Activated T-cell treated with anti-CD3 and anti-CD28 coated beads, Interleukin-2, amount 50 U/mL, for 72 hours (primary cell): Measurements from ENCODE around the gene PSMD10. TPM values are rescaled to one million over a fixed set of nuclear protein-coding genes. Genes with fewer than 3 reads are reported as not detected.

Experiments used
- ATAC-seq, 2 donors: fragments of 150-1000 bp; cut with Tn5 transposase; replicated peaks in 1 of 2; 2 replicates each; pipeline ENCODE4 v1.10.0; 2021; ENCODE audit warnings: moderate library complexity in 2 of 2, mild to moderate bottlenecking in 1 of 2
- DNase-seq, 2 donors: peaks; one replicate each; pipeline ENCODE4 v3.0.0; 2021 to 2022; ENCODE audit warnings: mixed read lengths in 1 of 2
- H3K27ac Mint-ChIP-seq: one replicate; pipeline ENCODE4 v1.8.0; 2022; ENCODE audit warnings: mild to moderate bottlenecking, moderate library complexity, mixed read lengths
- H3K27me3 Mint-ChIP-seq: one replicate; pipeline ENCODE4 v1.8.0; 2022; ENCODE audit warnings: low read depth, mixed read lengths
- H3K36me3 Mint-ChIP-seq, 2 donors: one replicate each; pipeline ENCODE4 v1.8.0; 2022; ENCODE audit warnings: mixed read lengths in 2 of 2, mild to moderate bottlenecking in 1 of 2; ENCODE audit not compliant: insufficient read depth in 2 of 2
- H3K4me1 Mint-ChIP-seq: one replicate; pipeline ENCODE4 v1.8.0; 2022; ENCODE audit warnings: low read depth, mixed read lengths
- H3K4me3 Mint-ChIP-seq, 2 donors: one replicate each; pipeline ENCODE4 v1.8.0; 2022; ENCODE audit warnings: mild to moderate bottlenecking in 2 of 2, mixed read lengths in 2 of 2, moderate library complexity in 2 of 2
- H3K9me3 Mint-ChIP-seq, 2 donors: one replicate each; pipeline ENCODE4 v1.8.0; 2022; ENCODE audit warnings: mixed read lengths in 2 of 2
- total RNA-seq, 2 donors: library from RNA; stranded (reverse); gene quantifications; one replicate each; pipeline ENCODE4 v1.2.3, GENCODE V29; 2022

PSMD10 gene
- 10 to 100 TPM; 36.1 to 38.9 TPM for total RNA-seq

GRCh38 chrX:108091264-108091877 lies at the start of gene PSMD10, which contains the start of gene ATG4A:
Gene PSMD10 (minus strand): TSS chrX:108091542. CDS start chrX:108091520, 22 bp downstream.
Gene ATG4A (plus strand): TSS chrX:108091778. CDS start chrX:108091827, 49 bp downstream.
- DNase-seq (peak; percentile 87 to 91), ATAC-seq (peak; percentile 96)
- H3K36me3 Mint-ChIP-seq: no peaks in the 10 kb centered on the region
- no peak within 1 kb of the TSS for H3K27ac Mint-ChIP-seq
- no peak within 1 kb of the TSS for H3K4me3 Mint-ChIP-seq
- no peaks in the 10 kb centered on the region for H3K4me1 Mint-ChIP-seq
- H3K9me3 Mint-ChIP-seq: no peaks in the 10 kb centered on the region
- H3K27me3 Mint-ChIP-seq: no peaks in the 10 kb centered on the region

- DNase-seq (no peak), ATAC-seq (no peak)
- Mint-ChIP-seq H3K4me3 (no peak overlapping the region), H3K9me3 (no peaks in the 10 kb centered on the region), H3K36me3 (peaks cover 0 to 2% of the 10 kb centered on the region in 2 donors), H3K4me1 (no peaks in the 10 kb centered on the region), H3K27ac (no peak overlapping the region), H3K27me3 (peaks cover 6% of the 10 kb centered on the region)
Measured at GRCh38 chrX:108138814-108139702, 47.7 kb upstream of the PSMD10 start.

DNA sequence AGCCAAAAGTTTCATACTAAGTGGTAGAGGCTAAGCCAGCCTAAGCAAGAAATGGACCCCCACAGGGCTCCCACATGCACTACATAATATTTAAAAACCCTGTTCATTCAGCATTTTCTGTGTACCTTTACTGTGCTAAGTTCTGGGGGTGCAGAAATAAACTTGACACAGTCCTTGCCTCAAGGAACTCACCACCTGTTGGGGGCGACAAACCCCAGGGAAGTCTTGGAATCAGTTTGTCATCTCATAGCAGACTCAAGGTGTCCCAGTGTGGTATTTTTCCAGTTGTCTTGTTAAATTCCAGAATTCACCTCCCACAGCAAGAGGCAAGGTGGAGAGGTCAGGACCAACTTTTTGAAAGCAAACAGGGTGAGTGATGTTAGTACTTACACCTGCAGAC lies 43.4 kb upstream of the PSMD10 start:
- H3K4me1 Mint-ChIP-seq: no peaks in the 10 kb centered on the region
- H3K27ac Mint-ChIP-seq: no peak overlapping the region
- no peak overlapping the region for H3K4me3 Mint-ChIP-seq
- H3K36me3 Mint-ChIP-seq: peaks cover 2 to 3% of the 10 kb centered on the region in 2 donors
- H3K27me3 Mint-ChIP-seq: peaks cover 18% of the 10 kb centered on the region
- DNase-seq (no peak), ATAC-seq (no peak)
- no peaks in the 10 kb centered on the region for H3K9me3 Mint-ChIP-seq

DNA sequence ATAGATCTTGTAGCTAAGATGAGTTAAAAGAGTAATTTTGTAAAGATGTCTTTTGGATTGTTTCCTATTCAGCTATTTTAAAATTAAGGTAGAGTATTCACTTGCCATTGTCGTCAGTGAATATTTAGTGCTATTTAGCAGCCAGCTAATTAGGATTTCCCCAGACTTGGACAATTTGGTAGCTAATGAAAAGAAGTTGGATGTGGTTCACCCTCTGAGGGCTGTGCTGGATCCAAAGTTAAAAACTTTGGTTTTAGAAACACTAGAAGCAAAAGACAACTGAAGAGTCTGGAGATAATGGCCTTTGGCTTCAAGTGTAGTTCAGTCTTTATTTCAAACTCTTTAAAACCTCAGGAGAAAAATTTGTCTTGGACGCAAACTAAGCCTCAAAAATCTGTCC lies 41.5 kb upstream of the PSMD10 start:
- Mint-ChIP-seq H3K27me3 (peaks cover 18% of the 10 kb centered on the region), H3K4me1 (no peaks in the 10 kb centered on the region), H3K4me3 (no peak overlapping the region), H3K36me3 (peaks cover 0 to 3% of the 10 kb centered on the region in 2 donors), H3K27ac (no peak overlapping the region), H3K9me3 (no peaks in the 10 kb centered on the region)
- ATAC-seq (no peak), DNase-seq (no peak)

DNA sequence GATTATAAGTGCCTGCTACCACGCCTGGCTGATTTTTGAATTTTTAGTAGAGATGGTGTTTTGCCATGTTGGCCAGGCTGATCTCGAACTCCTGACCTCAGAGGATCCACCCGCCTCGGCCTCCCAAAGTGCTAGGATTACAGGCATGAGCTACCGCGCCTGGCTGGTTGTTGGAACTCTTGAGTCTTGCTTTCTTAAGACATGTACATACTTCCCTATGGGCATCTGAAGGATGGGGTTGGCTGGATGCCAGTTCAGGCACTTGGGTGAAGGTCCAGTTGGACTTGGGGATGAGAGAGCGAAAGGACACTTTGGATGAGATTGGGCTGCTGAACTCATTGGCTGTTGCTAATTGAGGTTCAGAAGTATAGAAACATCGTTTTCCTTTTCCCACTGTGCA lies 40.7 kb upstream of the PSMD10 start:
- ATAC-seq: no peak
- DNase-seq: no peak
- H3K9me3 Mint-ChIP-seq: no peaks in the 10 kb centered on the region
- H3K27ac Mint-ChIP-seq: no peak overlapping the region
- peaks cover 0 to 3% of the 10 kb centered on the region in 2 donors for H3K36me3 Mint-ChIP-seq
- H3K27me3 Mint-ChIP-seq: peaks cover 18% of the 10 kb centered on the region
- H3K4me1 Mint-ChIP-seq: no peaks in the 10 kb centered on the region
- no peak overlapping the region for H3K4me3 Mint-ChIP-seq

DNA sequence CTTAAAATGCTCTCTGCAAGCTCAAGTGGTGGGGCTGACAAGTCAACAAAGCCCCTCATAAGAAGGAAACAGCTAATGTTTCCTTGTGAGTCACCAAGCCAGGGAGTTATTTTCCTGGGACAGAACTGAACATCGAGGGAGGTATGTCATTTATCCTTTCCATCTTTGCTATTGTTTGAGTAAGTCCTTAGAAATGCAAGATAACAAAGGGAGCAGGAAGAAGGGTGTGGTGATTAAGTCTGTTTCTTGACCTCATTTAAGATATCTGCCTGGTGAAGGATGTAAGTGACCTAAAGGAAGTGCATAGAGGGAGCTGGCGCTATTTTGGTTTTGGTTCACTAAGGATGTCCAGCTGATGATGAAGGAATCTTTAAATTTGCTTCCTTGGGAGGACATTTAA lies 40.1 kb upstream of the PSMD10 start:
- no peak overlapping the region for H3K4me3 Mint-ChIP-seq
- H3K4me1 Mint-ChIP-seq: no peaks in the 10 kb centered on the region
- peaks cover 0 to 3% of the 10 kb centered on the region in 2 donors for H3K36me3 Mint-ChIP-seq
- H3K27me3 Mint-ChIP-seq: peaks cover 18% of the 10 kb centered on the region
- no peaks in the 10 kb centered on the region for H3K9me3 Mint-ChIP-seq
- no peak overlapping the region for H3K27ac Mint-ChIP-seq
- no peak for DNase-seq
- ATAC-seq: no peak

GRCh38 chrX:108130889-108131288 lies 39.5 kb upstream of the PSMD10 start:
- Mint-ChIP-seq H3K27ac (no peak overlapping the region), H3K27me3 (peaks cover 18% of the 10 kb centered on the region), H3K36me3 (peaks cover 0 to 3% of the 10 kb centered on the region in 2 donors), H3K4me3 (no peak overlapping the region), H3K9me3 (no peaks in the 10 kb centered on the region), H3K4me1 (no peaks in the 10 kb centered on the region)
- ATAC-seq: no peak
- no peak for DNase-seq

DNA sequence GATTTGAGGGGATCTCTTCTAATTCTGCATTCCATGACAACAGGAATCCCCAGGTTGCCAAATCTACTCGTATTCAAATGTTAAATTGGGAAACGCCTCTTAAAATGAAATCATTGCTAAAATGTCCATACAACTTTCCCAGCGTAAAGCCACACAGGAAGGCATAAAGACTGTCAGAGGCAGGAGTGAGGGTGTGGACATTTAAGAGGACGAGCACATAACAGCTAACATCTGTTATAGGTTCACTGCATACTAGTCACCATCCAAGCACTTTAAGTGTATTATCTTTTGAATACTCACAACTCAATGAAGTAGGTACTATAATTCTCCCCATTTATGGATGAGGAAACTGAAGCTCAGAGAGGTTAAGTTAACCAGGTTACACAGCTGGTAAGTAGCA lies 35.8 kb upstream of the PSMD10 start:
- Mint-ChIP-seq H3K4me3 (no peak overlapping the region), H3K4me1 (no peaks in the 10 kb centered on the region), H3K36me3 (peaks cover 0 to 1% of the 10 kb centered on the region in 2 donors), H3K27ac (no peak overlapping the region), H3K27me3 (peaks cover 12% of the 10 kb centered on the region), H3K9me3 (peaks cover 0 to 2% of the 10 kb centered on the region in 2 donors)
- DNase-seq (no peak), ATAC-seq (no peak)

GRCh38 chrX:108126661-108127060 lies 35.3 kb upstream of the PSMD10 start:
- Mint-ChIP-seq H3K9me3 (peaks cover 0 to 2% of the 10 kb centered on the region in 2 donors), H3K27me3 (peaks cover 12% of the 10 kb centered on the region), H3K36me3 (no peaks in the 10 kb centered on the region), H3K27ac (no peak overlapping the region), H3K4me1 (no peaks in the 10 kb centered on the region), H3K4me3 (no peak overlapping the region)
- ATAC-seq: no peak
- no peak for DNase-seq

DNA sequence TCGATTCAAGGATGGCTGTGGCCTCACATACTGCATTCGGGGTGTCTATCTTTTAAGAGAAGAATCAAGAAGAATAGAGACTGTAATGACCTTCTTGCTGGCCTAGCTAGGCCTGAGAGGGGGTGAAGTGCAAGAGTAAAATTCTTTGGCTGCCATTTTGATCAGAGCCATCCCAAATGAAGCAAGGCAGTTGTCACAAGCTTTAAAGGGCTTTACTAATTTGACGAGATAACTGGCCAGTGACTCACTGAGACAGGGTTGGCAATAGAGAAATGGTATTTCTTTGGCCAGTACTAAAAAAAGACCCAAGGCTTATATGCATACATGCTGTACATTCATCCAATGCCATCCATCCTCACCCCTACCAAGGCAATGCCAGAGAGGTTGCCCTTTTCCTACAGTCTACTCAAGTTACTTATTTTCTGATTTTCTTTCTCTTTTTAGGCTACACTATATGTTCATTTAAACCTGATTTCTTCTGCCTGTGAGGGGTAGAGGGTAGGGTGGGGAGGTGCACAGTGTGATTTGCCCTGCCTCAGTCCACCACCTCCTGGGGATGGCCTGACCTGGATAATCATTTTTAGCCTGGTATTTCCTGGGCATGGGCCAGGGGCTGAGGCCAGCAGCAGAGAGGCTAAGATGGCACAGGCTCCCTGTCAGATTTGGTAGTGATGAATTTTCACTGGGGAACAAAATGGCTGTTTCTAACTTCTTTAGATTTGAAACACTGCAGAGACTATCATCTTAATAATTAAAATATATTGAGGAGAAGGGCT lies 32.4 kb upstream of the PSMD10 start:
- peak overlapping the region; percentile 81 for H3K27ac Mint-ChIP-seq
- H3K4me1 Mint-ChIP-seq: no peaks in the 10 kb centered on the region
- ATAC-seq (no peak), DNase-seq (no peak)
- peaks cover 0 to 2% of the 10 kb centered on the region in 2 donors for H3K9me3 Mint-ChIP-seq
- peaks cover 7% of the 10 kb centered on the region for H3K27me3 Mint-ChIP-seq
- no peak overlapping the region for H3K4me3 Mint-ChIP-seq
- H3K36me3 Mint-ChIP-seq: no peaks in the 10 kb centered on the region

GRCh38 chrX:108122748-108123147 lies 31.4 kb upstream of the PSMD10 start:
- Mint-ChIP-seq H3K9me3 (peaks cover 0 to 2% of the 10 kb centered on the region in 2 donors), H3K27ac (no peak overlapping the region), H3K36me3 (no peaks in the 10 kb centered on the region), H3K4me3 (no peak overlapping the region), H3K4me1 (no peaks in the 10 kb centered on the region), H3K27me3 (peaks cover 7% of the 10 kb centered on the region)
- DNase-seq (no peak), ATAC-seq (no peak)

DNA sequence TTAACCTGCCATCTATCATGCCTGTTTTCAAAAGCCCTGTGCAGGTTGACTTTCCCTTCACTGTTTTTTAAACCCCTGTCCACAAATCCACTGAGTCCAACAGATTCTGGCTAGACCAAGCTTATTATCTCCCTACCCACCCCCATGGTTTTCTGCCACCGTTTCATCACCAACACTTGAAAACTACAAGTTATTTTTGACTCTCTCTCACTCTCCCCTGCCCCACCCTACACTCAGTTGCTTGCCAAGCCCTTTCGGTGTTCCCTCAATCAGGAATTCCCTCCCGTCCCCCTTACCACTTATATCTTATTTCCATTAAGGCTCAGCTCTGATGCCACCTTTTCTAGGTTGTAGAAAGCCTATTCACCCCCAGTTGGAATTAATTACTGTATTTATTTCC lies 29.9 kb upstream of the PSMD10 start:
- H3K36me3 Mint-ChIP-seq: no peaks in the 10 kb centered on the region
- DNase-seq (no peak), ATAC-seq (no peak)
- H3K27ac Mint-ChIP-seq: no peak overlapping the region
- H3K27me3 Mint-ChIP-seq: peaks cover 15% of the 10 kb centered on the region
- H3K4me3 Mint-ChIP-seq: no peak overlapping the region
- peaks cover 0 to 2% of the 10 kb centered on the region in 2 donors for H3K9me3 Mint-ChIP-seq
- no peaks in the 10 kb centered on the region for H3K4me1 Mint-ChIP-seq

DNA sequence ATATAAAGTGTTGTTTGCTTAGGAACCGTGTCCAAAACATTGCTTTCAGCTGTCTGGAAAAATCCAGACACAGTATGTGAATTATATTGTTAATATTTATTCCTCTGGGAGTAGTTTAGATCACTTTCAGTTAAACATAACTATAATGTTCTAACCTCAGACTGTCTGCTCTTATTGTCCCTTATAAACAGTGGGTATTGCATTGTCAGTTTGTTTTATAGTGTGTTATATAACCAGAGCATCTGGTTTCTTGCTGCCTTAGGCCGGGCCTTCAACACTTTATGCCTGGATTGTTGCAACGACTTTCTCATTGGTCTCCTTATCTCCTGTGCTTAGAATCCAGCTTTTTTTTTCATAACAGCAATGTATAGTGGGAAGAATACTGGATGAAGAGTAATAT lies 26.6 kb upstream of the PSMD10 start:
- H3K9me3 Mint-ChIP-seq: no peaks in the 10 kb centered on the region
- DNase-seq (no peak), ATAC-seq (no peak)
- no peak overlapping the region for H3K27ac Mint-ChIP-seq
- H3K4me1 Mint-ChIP-seq: no peaks in the 10 kb centered on the region
- H3K27me3 Mint-ChIP-seq: peaks cover 8% of the 10 kb centered on the region
- no peaks in the 10 kb centered on the region for H3K36me3 Mint-ChIP-seq
- no peak overlapping the region for H3K4me3 Mint-ChIP-seq
